ENCODE results near the gene ATP10A. TPM values are rescaled to one million over a fixed set of nuclear protein-coding genes. Genes with fewer than 3 reads are reported as not detected.

The ATP10A gene
- total RNA-seq, 3 donors from 2014 or later = 2.4 to 4.5 (median 2.7) TPM

- intact Hi-C loops (cut with DNase I, micrococcal nuclease) = no loop called here
- DNase-seq (no peak), ATAC-seq (no peak)
- Histone ChIP-seq H3K9me3 (peaks cover 13% of the 10 kb centered on the region), H3K36me3 (ENCODE audit: low read depth) (no peaks in the 10 kb centered on the region), H3K4me3 (no peak overlapping the region), H3K4me1 (ENCODE audit: low read depth) (no peaks in the 10 kb centered on the region)
- no peak for TF ChIP-seq CTCF (IDR thresholded peaks at IDR 0.05)
Observed at GRCh38 chr15:25665913-25666312, 197.2 kb downstream of the ATP10A start.

GRCh38 chr15:25664761-25665160 lies 198.4 kb downstream of the ATP10A start:
- no peak for DNase-seq
- H3K4me3 ChIP-seq = no peak overlapping the region

DNA sequence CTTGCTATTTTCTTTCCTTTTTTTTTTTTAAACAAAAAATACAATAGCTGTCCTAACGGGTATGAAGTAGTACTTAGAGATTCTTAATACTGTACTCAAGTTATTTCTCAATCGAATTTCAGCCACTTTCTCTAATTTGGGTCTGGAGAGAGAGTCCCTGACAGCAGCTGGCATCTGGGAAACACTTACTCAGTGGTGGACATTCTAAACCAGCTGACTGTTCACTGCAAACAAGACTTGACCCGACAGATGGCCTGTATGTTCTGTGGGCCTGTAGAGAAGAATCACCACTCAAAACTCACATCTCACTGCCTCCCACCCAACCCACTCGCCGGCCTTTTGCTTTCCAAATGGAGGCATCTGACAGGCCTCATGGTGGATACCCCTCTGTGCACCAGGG lies 199.6 kb downstream of the ATP10A start:
- intact Hi-C loops (cut with DNase I, micrococcal nuclease) = no loop called here
- Histone ChIP-seq H3K4me1 (ENCODE audit: low read depth) (no peaks in the 10 kb centered on the region), H3K36me3 (ENCODE audit: low read depth) (no peaks in the 10 kb centered on the region), H3K4me3 (no peak overlapping the region), H3K9me3 (peaks cover 13% of the 10 kb centered on the region)
- no peak for TF ChIP-seq CTCF (IDR thresholded peaks at IDR 0.05)
- ATAC-seq (no peak), DNase-seq (no peak)

More at GRCh38 chr15:25664761-25665160, 198.4 kb downstream of the ATP10A start:
- Histone ChIP-seq H3K9me3 (peaks cover 13% of the 10 kb centered on the region), H3K36me3 (ENCODE audit: low read depth) (no peaks in the 10 kb centered on the region), H3K4me1 (ENCODE audit: low read depth) (no peaks in the 10 kb centered on the region)
- TF ChIP-seq CTCF (IDR thresholded peaks at IDR 0.05) = no peak
- intact Hi-C loops (cut with DNase I, micrococcal nuclease) = no loop called here
- ATAC-seq = no peak

- Histone ChIP-seq H3K4me3 (no peak overlapping the region), H3K36me3 (ENCODE audit: low read depth) (no peaks in the 10 kb centered on the region), H3K9me3 (peaks cover 9% of the 10 kb centered on the region), H3K4me1 (ENCODE audit: low read depth) (no peaks in the 10 kb centered on the region)
- no peak for ATAC-seq
- no peak for TF ChIP-seq CTCF (IDR thresholded peaks at IDR 0.05)
- no peak for DNase-seq
- intact Hi-C loops (cut with DNase I, micrococcal nuclease) = no loop called here
Observed at GRCh38 chr15:25661898-25662297, 201.2 kb downstream of the ATP10A start.

DNA sequence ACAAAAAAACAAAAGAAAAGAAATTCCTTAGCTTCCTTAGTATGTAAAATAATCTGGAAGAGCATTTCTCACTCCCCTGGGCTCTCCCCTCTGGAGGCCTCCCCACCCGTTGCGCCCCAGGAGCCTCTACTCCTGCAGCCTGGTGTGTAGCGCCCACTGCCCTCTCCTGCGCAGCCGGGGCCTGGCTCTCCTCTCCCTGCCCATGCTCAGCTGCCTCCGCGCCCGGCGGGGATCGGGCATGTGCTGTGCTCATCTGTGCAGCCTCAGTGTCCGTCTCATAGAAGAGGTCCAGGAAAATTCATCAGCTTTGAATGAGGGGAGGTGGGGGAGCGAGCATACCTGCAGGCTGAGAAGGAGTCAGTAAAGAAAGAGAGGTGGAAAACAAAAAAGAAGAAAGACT lies 203.9 kb downstream of the ATP10A start:
- no peak for TF ChIP-seq CTCF (IDR thresholded peaks at IDR 0.05)

GRCh38 chr15:25658560-25658959 lies 204.6 kb downstream of the ATP10A start:
- H3K36me3 ChIP-seq (ENCODE audit: low read depth) = no peaks in the 10 kb centered on the region
- no peaks in the 10 kb centered on the region for H3K4me1 ChIP-seq (ENCODE audit: low read depth)
- ATAC-seq (no peak), DNase-seq (no peak)
- no peak for TF ChIP-seq CTCF (IDR thresholded peaks at IDR 0.05)
- H3K9me3 ChIP-seq = peaks cover 9% of the 10 kb centered on the region
- no peak overlapping the region for H3K4me3 ChIP-seq
- intact Hi-C loops (cut with DNase I, micrococcal nuclease) = no loop called here

More for the DNA sequence above, 203.9 kb downstream of the ATP10A start:
- no peaks in the 10 kb centered on the region for H3K4me1 ChIP-seq (ENCODE audit: low read depth)
- H3K4me3 ChIP-seq = no peak overlapping the region
- DNase-seq (no peak), ATAC-seq (no peak)
- H3K36me3 ChIP-seq (ENCODE audit: low read depth) = no peaks in the 10 kb centered on the region
- peaks cover 9% of the 10 kb centered on the region for H3K9me3 ChIP-seq
- intact Hi-C loops (cut with DNase I, micrococcal nuclease) = no loop called here
